BLaER1 treated with 17β-estradiol and CSF1 and Interleukin-3, amounts not matched to agents 10 nM and 100 nM (cell line): Measurements from ENCODE around the gene GRK5.

ENCODE experiments used
- H3K27ac ChIP-seq, 11 experiments: shearing (Covaris generic); formaldehyde crosslinking; 2 replicates each; pipeline ENCODE4 v1.8.1; 2022
- H3K27me3 ChIP-seq, 11 experiments: shearing (Covaris generic); formaldehyde crosslinking; 2 replicates each; pipeline ENCODE4 v1.8.1; 2022
- H3K36me3 ChIP-seq, 11 experiments: shearing (Covaris generic); formaldehyde crosslinking; 2 replicates each; pipeline ENCODE4 v1.8.1; 2022
- H3K4me1 ChIP-seq, 10 experiments: shearing (Covaris generic); formaldehyde crosslinking; 2 replicates each; pipeline ENCODE4 v1.8.1; 2022
- H3K4me2 ChIP-seq, 11 experiments: shearing (Covaris generic); formaldehyde crosslinking; 2 replicates each; pipeline ENCODE4 v1.8.1; 2022
- H3K4me3 ChIP-seq, 10 experiments: shearing (Covaris generic); formaldehyde crosslinking; 2 replicates each; pipeline ENCODE4 v1.8.1; 2022
- H3K9ac ChIP-seq, 11 experiments: shearing (Covaris generic); formaldehyde crosslinking; 2 replicates each; pipeline ENCODE4 v1.8.1; 2022
- H3K9me3 ChIP-seq, 11 experiments: shearing (Covaris generic); formaldehyde crosslinking; replicated peaks in 1 of 11; 2 replicates each; pipeline ENCODE4 v1.8.1; 2022
- H4K20me1 ChIP-seq, 11 experiments: shearing (Covaris generic); formaldehyde crosslinking; 2 replicates each; pipeline ENCODE4 v1.8.1; 2022
- Cebpa-rat ChIP-seq, 11 experiments: shearing (Covaris generic); IDR thresholded peaks; 2 replicates each; pipeline ENCODE4 v1.8.1; 2022

The GRK5 gene

DNA sequence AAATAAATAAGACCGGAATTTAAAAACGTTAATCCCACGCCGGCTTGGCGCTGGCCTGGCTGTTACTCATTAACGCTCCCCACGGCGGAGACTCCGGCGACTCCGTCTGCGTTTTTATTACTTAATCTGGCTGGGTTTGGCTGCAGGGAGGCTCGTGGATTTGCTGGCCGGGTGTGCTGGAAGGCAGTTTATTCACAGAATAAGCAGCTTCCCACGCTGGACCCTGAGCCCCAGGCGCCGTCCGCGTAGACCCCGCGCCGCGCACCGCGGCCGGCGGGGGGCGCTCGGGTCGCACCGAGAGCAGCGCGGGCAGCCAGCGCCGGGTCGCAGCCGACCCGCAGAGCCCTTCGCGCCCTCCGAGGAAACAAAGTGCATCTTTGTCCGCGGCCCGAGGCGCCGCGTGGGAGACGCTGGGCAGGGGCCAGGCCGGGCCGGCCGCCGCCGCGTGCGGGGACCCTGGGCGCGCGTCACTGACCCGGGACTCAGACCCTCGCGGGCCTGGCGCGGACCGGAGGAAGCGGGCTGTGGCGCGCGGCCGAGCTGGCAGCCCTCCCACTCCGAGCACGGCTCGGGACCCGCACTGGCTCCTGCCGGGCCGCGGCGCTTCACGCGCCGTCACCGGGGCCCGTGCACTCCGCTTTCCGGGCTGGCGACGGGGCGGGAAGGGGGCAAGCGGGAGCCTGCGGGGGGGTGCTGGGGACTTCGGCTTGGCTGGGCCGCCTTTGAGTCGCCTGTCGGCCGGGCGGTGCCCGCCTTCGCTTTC is 587 bp upstream of the GRK5 start:
- Histone ChIP-seq H3K27me3 (peaks cover 34 to 43% (median 42%) of the 10 kb centered on the region in 11 experiments), H3K4me2 (peak overlapping the region; percentile 74 to 96 (median 91)), H3K27ac (peak overlapping the region; percentile 75 to 99 (median 95)), H3K36me3 (no peaks in the 10 kb centered on the region), H3K9me3 (no peaks in the 10 kb centered on the region), H3K4me3 (peak overlapping the region; percentile 75 to 86 (median 79)), H3K9ac (peak overlapping the region; percentile 84 to 98 (median 95)), H4K20me1 (peaks cover 0 to 17% (median 14%) of the 10 kb centered on the region in 11 experiments; a peak in 9 of 22 replicates), H3K4me1 (peaks cover 25 to 36% (median 28%) of the 10 kb centered on the region in 10 experiments)
- no peak for TF ChIP-seq Cebpa-rat (IDR thresholded peaks at IDR 0.05)

DNA sequence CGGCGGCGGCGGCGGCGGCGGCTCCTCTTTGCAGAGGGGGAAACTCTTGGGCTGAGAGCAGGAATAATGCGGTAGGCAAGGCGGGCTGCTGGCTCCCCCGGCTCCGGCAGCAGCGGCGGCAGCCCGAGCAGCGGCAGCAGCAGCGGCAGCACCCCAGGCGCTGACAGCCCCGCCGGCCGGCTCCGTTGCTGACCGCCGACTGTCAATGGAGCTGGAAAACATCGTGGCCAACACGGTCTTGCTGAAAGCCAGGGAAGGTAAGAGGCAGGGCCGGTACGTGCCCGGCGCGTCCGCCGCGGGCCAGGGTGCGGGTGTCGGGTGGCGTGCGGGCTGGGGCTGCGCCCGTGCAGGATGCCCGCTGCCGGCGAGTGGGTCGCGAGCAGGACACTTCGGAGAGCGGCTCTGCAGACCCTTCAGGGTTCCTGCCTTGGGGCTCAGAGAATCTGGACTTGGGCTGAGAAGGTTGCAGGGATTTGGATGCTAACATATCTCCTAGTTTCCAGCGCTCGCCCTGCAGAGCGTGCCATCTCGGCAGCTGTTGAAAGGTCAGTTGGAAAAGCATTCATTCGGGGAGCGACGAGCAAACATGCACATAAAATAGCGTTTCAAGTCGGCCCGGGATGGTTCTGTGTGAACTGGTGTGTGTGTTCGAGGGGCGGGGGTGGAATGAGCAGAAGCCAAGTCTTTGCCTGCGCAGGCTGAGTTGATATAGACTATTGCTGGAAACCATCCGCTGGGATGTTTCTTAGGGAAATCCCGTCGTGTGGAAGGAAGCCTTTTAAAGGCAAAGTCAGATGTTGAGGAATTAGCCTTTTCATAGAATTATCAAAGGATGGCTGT is 562 bp downstream of the GRK5 start:
- no peaks in the 10 kb centered on the region for H3K36me3 ChIP-seq
- H3K9ac ChIP-seq = peak overlapping the region; percentile 51 to 75 (median 68); a peak in 21 of 22 replicates
- peak overlapping the region; percentile 71 to 86 (median 79) for H3K4me3 ChIP-seq
- TF ChIP-seq Cebpa-rat (IDR thresholded peaks at IDR 0.05) = no peak
- H4K20me1 ChIP-seq = peaks cover 0 to 17% (median 14%) of the 10 kb centered on the region in 11 experiments; a peak in 9 of 22 replicates
- no peaks in the 10 kb centered on the region for H3K9me3 ChIP-seq
- peaks cover 25 to 37% (median 28%) of the 10 kb centered on the region in 10 experiments for H3K4me1 ChIP-seq
- H3K27me3 ChIP-seq = peaks cover 46 to 54% (median 54%) of the 10 kb centered on the region in 11 experiments
- H3K27ac ChIP-seq = no peak overlapping the region
- H3K4me2 ChIP-seq = peak overlapping the region; percentile 96 to 100 (median 99)

DNA sequence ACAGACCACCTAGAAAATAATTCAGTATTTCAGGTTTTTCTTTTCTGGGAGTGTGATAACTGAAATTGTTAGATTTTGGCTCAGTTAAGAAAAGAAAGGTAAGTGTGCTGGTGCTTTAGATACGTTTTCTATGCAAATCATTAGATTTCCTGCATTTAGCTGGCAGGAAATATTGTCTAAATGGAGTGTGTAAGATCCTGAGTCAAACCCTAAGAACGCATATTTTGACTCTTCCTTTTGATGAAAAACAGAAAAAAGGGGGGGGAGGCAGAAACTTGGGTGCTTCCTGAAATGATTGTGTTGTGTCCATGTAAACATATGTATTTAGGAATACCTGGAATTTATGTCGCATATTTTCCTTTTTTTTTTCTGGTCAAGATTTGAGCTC is 1.2 kb downstream of the GRK5 start:
- peaks cover 0 to 17% (median 14%) of the 10 kb centered on the region in 11 experiments; a peak in 9 of 22 replicates for H4K20me1 ChIP-seq
- no peak overlapping the region for H3K27ac ChIP-seq
- TF ChIP-seq Cebpa-rat (IDR thresholded peaks at IDR 0.05) = no peak
- H3K9ac ChIP-seq = peak overlapping the region in 4 of 11 experiments; percentile 63 to 73 (median 68); a peak in 6 of 22 replicates
- no peaks in the 10 kb centered on the region for H3K9me3 ChIP-seq
- peak overlapping the region; percentile 71 to 86 (median 79); a peak in 18 of 20 replicates for H3K4me3 ChIP-seq
- peaks cover 46 to 57% (median 55%) of the 10 kb centered on the region in 11 experiments for H3K27me3 ChIP-seq
- no peaks in the 10 kb centered on the region for H3K36me3 ChIP-seq
- peaks cover 27 to 43% (median 33%) of the 10 kb centered on the region in 10 experiments for H3K4me1 ChIP-seq
- peak overlapping the region; percentile 96 to 100 (median 99) for H3K4me2 ChIP-seq

DNA sequence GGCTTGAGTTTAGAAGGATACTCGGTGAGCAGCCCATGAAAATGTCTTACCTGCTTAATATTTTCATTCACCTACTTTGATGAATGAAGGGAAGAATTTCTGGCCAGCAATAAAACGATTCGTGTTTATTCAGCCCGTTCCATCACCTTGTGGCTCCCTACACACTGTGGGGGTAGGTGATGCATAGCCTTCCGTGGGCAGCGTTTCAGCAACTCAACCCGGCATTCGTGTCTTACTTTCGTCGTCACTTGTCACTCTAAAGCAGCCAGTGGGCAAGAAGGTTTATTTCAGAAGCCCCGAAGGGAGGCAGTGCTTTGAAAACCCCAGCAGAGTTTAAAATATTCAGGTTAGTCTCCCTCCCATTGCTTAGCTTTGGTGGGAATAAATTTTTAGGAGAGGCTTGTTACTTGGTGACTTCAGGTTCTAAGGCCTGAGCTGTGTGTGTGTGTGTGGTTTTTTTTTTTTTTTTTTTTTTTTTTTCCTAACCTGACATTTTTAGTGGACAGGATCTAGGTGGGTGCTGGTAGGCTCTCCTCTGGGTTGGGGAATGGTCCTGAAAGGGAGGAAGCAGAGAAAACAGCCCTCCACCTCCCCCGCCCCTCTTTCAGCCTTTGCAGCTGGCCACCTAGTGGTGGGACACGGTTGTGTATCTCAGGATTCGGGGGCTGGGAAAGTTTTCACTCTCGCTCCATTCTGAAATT is 1.8 kb downstream of the GRK5 start:
- Histone ChIP-seq H3K27ac (no peak overlapping the region), H3K27me3 (peaks cover 46 to 57% (median 55%) of the 10 kb centered on the region in 11 experiments), H3K36me3 (no peaks in the 10 kb centered on the region), H3K4me3 (peak overlapping the region in 5 of 10 experiments; percentile 75 to 86 (median 81); a peak in 4 of 20 replicates), H3K4me1 (peaks cover 31 to 49% (median 38%) of the 10 kb centered on the region in 10 experiments), H3K9ac (no peak overlapping the region), H4K20me1 (peaks cover 0 to 17% (median 14%) of the 10 kb centered on the region in 11 experiments; a peak in 9 of 22 replicates), H3K9me3 (no peaks in the 10 kb centered on the region), H3K4me2 (peak overlapping the region in 8 of 11 experiments; percentile 96 to 100 (median 99); a peak in 14 of 22 replicates)
- no peak for TF ChIP-seq Cebpa-rat (IDR thresholded peaks at IDR 0.05)

DNA sequence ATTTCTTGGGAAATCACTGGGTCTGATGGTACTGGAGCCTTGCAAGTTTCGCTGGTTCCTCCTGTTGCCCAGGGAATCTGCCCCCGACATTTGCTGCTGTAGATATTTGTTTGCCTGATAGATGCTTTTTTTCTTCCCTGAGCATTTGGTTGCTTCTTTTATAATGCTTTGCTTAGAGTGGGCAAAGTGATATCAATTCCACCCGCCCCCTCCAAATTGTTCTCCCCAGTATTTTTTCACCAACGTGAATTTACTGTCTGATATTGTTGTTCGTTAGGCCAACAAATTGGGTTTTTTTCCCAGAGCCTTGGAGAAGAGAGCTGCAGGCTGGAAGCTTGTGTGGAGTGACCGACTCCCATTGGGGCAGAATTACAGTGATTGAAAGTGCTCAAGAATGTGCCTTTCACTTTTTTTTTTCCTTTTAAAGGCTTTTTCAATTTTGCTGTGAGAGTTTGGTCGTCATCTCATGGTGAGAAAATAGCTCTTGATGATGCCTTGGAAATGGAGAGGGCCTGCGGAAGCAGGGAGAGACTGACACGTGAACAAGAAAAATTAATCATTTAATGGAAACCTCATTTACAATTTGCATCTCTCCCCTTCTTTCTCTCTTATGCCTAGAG is 2.5 kb downstream of the GRK5 start:
- Histone ChIP-seq H3K27me3 (peaks cover 46 to 57% (median 55%) of the 10 kb centered on the region in 11 experiments), H3K9ac (no peak overlapping the region), H3K36me3 (no peaks in the 10 kb centered on the region), H3K27ac (no peak overlapping the region), H3K4me3 (no peak overlapping the region), H3K4me2 (peak overlapping the region in 5 of 11 experiments; percentile 96 to 100 (median 98); a peak in 10 of 22 replicates), H3K4me1 (peaks cover 31 to 49% (median 38%) of the 10 kb centered on the region in 10 experiments), H4K20me1 (peaks cover 0 to 17% (median 14%) of the 10 kb centered on the region in 11 experiments; a peak in 9 of 22 replicates), H3K9me3 (no peaks in the 10 kb centered on the region)
- no peak for TF ChIP-seq Cebpa-rat (IDR thresholded peaks at IDR 0.05)

DNA sequence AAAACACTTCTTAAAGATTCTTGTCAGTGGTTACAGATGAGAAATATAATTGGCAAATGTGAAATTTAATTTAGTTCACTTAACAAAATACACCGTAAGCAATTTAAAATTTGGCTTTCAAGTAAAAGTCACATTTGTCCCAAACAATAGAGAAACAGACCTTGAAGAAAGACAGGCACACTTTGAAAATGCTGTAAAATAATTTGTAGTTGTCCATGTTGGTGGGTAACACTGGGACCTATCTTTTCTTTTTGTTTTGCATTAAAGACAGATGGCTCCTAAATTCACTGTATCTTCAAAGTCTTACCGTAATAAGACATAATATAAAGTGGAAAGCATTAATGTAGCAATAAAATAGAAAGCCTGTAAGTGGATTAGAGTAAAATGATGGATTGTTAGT is 3.3 kb downstream of the GRK5 start:
- H3K27me3 ChIP-seq = peaks cover 46 to 57% (median 55%) of the 10 kb centered on the region in 11 experiments
- no peak overlapping the region for H3K9ac ChIP-seq
- peaks cover 30 to 43% (median 36%) of the 10 kb centered on the region in 10 experiments for H3K4me1 ChIP-seq
- H3K27ac ChIP-seq = no peak overlapping the region
- no peaks in the 10 kb centered on the region for H3K9me3 ChIP-seq
- H3K4me3 ChIP-seq = no peak overlapping the region
- H3K4me2 ChIP-seq = no peak overlapping the region
- TF ChIP-seq Cebpa-rat (IDR thresholded peaks at IDR 0.05) = no peak
- H3K36me3 ChIP-seq = no peaks in the 10 kb centered on the region
- peaks cover 0 to 17% (median 14%) of the 10 kb centered on the region in 11 experiments; a peak in 9 of 22 replicates for H4K20me1 ChIP-seq

DNA sequence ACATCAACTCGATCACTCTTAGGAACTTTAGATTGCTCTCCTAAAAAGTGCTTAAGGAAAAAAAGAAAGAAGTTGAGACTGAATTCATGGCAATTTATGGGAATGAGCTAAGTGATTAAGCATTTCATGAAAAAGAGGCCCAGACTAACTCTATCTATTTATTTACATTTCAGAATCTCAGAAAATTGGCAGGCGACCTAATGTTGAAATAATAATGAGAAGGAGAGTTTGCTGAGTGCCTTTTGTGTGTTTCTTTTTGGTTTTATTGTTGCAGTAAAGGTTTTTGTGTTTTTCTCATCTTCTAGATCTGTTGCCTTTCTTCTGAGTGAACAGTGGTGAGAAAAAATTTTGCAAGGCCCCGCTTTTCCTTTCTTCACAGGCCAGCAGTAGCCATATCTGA is 3.8 kb downstream of the GRK5 start:
- Histone ChIP-seq H3K27me3 (peaks cover 46 to 57% (median 55%) of the 10 kb centered on the region in 11 experiments), H3K4me2 (no peak overlapping the region), H3K36me3 (no peaks in the 10 kb centered on the region), H3K9ac (no peak overlapping the region), H3K4me3 (no peak overlapping the region), H4K20me1 (peaks cover 0 to 17% (median 14%) of the 10 kb centered on the region in 11 experiments; a peak in 9 of 22 replicates), H3K27ac (no peak overlapping the region), H3K9me3 (no peaks in the 10 kb centered on the region), H3K4me1 (peaks cover 24 to 38% (median 31%) of the 10 kb centered on the region in 10 experiments)
- no peak for TF ChIP-seq Cebpa-rat (IDR thresholded peaks at IDR 0.05)
